Kidney glomerular epithelial cell (primary cell): ENCODE measurements around the gene PBX2.
"Not testable (repeated sequence)": the region's sequence is repeated elsewhere in the genome, so short reads cannot be mapped to it uniquely, and the experiment has no call there.

Source experiments
- DNase-seq: peaks from one replicate; lab custom pipeline; 2025; lab: John Stamatoyannopoulos, UW

The PBX2 gene, protein sequence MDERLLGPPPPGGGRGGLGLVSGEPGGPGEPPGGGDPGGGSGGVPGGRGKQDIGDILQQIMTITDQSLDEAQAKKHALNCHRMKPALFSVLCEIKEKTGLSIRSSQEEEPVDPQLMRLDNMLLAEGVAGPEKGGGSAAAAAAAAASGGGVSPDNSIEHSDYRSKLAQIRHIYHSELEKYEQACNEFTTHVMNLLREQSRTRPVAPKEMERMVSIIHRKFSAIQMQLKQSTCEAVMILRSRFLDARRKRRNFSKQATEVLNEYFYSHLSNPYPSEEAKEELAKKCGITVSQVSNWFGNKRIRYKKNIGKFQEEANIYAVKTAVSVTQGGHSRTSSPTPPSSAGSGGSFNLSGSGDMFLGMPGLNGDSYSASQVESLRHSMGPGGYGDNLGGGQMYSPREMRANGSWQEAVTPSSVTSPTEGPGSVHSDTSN

GRCh38 chr6:32190054-32190851 lies at the start of gene PBX2:
PBX2 (minus strand) TSS chr6:32190202; CDS start chr6:32189915, 287 bp downstream.
- DNase-seq, result peak; percentile 83

GRCh38 chr6:32239462-32239861 lies 49.5 kb upstream of the PBX2 start:
- DNase-seq, result no peak

DNA sequence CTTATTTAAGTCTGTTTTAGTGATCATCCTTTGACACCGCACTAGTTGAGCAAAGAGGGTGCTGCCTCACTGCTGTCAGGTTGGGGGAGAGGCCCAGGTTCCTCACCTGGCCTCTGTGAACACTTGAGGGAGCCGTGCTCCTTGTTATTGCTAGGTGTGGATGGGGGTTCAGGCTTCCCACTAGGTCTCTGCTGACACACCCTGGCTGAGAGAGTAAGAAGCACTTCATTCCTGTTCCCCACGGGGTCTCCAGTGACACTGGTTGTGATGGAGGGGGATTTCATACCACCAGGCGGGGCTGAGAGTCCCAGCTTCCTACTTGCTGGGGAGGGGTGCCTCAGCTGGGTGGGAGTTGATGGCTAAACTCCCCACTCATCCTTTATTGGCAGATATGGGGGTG lies 44.9 kb upstream of the PBX2 start:
- DNase-seq, result no peak

DNA sequence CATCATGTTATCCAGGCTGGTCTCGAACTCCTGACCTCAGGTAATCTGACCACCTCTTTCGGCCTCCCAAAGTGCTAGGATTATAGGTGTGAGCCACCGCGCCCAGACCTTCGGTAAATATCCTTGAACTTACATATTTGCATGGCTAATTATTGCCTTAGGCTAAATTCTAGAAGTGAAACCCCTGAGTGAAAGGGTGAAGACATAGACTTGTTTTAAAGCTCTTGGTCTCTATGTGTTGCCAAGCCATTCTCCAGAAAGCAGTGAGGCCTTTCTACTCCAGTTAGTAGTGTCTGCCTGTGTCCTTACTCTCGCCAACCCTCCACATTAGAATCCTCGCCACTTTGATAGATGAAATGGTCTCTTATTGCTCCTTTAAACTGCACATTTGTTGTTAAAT lies 36.4 kb upstream of the PBX2 start:
- no peak for DNase-seq

GRCh38 chr6:32224696-32225095 lies 34.7 kb upstream of the PBX2 start:
- DNase-seq, result no peak

GRCh38 chr6:32223258-32224235 lies 33.5 kb upstream of the PBX2 start, which contains the start of gene NOTCH4:
NOTCH4 (minus strand) TSS chr6:32224067; CDS start chr6:32223928, 139 bp downstream.
- no peak for DNase-seq

DNA sequence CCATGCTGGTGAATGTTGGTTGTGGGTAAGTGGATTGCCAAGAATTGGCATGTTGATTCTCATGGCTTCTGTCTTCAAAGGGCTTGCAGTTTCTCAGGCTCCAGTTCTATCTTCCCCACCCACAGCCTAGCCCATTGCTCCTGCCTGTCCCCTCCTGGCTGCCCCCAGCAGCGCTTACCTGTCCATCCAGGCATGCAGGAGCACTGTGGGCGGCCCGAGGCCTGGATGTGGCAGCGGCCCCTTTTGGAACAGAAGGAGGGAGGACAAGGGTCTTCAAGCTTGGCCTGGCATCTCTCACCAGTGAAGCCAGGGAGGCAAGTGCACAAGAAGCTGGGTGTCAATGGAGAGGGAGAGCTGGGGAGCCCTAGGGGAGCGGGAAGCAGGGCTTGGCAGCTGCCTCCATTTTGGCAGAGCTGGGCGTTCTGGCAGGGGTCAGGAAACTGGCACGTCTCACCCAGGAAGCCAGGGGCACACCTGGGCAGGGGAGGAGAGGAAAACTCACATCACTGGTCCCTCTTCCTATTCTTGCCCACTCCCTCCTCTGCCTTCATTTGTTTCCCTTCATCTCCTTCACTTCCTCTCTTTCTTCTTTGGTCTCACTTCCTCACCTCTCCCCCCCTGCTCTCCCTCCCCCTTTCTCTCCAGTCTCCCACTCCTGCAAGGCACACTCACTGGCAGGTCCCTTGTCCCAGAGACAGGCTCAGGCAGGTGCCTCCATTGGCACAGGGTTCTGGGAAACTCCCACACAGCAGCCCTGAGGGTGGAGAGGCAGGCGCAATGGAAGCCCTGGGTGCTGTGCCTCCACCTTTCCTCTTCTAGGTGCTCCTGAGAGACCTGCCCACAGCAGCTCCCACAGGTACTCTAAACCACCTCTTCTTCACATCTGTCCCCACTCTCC lies 32.6 kb upstream of the PBX2 start:
- no peak for DNase-seq

GRCh38 chr6:32220021-32220420 lies 30.0 kb upstream of the PBX2 start:
- no peak for DNase-seq

- DNase-seq, result no peak
Observed at GRCh38 chr6:32218167-32218566, 28.2 kb upstream of the PBX2 start.

DNA sequence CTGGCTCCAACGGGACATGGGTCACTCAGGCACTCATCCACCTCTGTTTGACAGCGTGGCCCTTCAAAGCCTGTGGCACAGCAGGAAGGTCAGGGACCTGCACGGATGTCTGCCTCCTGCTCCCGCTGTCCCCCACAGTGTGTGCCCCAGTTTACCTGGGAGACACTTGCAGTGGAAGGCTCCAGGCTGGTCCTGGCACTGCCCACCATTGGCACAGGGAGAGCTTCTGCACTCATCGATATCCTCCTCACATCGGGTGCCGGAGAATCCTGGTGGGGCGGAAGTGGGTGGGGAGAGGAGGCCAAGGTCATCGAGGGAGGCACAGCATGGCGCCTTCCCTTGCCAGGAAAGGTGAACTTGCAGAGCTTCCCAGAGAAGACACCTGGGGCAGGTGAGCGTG lies 27.0 kb upstream of the PBX2 start:
- no peak for DNase-seq

DNA sequence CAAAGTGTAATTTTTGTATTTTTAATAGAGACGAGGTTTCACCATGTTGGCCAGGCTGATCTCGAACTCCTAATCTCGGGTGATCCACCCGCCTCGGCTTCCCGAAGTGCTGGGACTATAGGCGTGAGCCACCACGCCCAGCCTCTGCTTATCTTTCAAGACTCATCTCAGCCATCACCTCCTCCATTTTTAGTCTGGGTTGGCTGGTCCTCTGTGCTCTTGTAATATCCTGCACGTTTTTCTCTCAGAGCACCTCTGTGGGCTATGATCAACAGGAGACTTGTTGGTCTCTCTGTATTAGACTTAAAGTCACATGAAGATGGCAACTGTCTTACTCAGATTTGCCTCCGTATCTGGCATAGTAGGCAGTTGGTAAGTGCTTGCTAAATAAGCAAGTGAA lies 26.3 kb upstream of the PBX2 start:
- no peak for DNase-seq

DNA sequence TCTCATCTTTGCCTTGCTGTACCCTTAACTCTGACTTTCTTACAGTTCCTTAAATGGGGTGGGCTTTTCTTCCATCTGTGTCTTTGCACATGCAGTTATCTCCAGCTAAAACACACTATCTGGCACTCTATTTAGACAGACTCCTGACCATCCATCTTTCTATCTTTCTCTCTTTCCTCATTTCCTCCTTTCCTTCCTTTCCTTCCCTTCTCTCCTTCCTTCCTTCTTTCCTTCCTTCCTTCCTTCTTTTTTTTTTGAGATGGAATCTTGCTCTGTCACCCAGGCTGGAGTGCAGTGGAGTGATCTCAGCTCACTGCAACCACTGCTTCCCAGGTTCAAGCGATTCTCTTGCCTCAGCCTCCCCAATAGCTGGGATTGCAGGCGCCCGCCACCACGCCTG lies 25.6 kb upstream of the PBX2 start:
- DNase-seq, result no peak

DNA sequence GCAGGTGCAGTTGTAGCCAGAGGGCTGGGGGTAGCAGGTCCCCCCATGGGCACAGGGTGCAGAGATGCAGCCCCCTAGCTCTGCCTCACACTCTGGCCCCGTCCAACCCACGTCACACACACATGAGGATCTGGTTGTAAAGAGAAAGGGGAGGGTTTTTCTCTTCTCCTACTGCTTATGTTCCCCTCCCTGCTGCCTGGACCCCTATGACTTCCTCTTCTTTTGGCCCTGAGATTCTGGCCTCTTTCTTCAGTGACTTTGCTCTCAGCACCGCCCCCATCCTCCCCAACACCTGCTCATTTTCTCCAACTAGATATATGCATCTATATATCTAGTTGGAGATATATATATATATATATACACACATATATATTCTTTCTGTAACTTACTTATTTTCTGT lies 24.1 kb upstream of the PBX2 start:
- DNase-seq, result no peak

GRCh38 chr6:32213649-32214048 lies 23.6 kb upstream of the PBX2 start:
- DNase-seq, result no peak

DNA sequence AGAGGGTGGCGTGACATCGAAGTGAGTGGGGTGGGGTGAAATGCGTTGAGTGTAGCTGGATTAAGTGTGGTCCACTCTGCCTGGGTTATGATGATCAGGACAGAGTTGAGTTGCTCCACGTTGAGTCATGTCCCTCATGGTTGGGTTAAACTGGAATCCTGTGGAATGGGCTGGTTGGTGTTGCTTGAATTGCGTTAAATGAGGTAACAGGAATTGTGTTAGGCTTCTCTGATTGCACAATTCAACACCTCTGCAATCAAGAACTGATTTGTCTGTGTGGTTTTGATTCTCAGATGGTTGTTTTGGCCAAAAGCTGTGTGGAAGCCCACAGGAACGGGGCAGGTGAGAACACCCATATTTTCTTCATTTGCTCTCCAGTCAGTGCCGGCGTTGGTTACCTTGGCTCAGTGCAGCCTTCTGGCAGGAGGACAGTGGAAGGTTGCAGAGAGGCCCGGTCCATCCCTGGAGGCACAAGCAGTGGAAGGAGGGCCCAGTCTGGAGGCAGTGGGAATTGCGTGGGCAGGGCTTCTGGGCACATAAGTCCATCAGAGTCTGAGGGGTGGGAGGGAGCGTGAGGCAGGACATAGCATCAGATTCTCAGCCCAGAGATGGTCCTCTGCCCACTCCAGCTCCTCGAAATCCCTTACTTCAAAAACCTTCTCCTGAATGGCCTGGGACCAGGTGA lies 22.2 kb upstream of the PBX2 start:
- DNase-seq, result no peak

DNA sequence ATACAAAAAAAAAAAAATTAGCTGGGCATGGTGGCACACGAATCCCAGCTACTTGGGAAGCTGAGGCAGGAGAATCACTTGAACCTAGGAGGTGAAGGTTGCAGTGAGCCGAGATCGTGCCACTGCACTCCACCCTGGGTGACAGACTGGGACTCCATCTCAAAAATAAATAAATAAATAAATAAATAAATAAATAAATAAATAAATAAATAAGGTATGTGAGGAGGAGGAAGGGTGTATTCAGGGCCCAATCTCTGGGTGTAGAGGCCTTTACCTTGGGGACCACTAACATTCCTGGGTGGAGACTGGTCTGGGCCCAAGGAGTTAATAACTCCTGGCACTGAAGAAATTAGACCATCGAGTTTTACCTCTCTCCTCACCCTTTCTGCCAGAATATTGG lies 21.4 kb upstream of the PBX2 start:
- not testable (repeated sequence) for DNase-seq

DNA sequence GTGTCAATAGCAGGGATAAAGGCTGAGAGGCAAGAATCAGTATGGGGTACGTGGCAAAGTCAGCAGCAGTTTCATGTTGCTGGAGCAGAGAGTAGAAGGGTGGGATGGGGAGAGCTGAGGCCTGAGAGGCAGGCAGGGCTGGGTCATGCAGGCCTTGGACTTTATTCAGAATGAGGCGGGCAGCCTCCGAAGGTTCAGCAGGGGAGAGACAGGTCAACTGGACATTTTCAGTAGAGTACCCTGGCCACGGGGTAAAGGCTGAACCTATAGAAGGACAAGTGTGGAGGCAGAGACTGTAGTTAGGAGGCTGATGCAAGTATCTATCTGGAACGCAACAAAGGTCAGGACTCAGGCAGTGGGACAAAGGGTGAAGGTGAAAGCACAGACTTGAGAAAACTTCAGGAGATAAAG lies 20.2 kb upstream of the PBX2 start:
- DNase-seq, result no peak

GRCh38 chr6:32208996-32209395 lies 19.0 kb upstream of the PBX2 start:
- DNase-seq, result no peak

- no peak for DNase-seq
Observed at GRCh38 chr6:32204268-32204715, 14.3 kb upstream of the PBX2 start.
